CD4-positive, alpha-beta T cell treated with Interleukin-21 for 1 hour (primary cell): ENCODE measurements around the gene NOXO1.
"Not testable (repeated sequence)": the region's sequence is repeated elsewhere in the genome, so short reads cannot be mapped to it uniquely, and the experiment has no call there.

Experiments used
- DNase-seq: peaks from one replicate; pipeline ENCODE4 v3.0.0-alpha.2; 2020

Gene NOXO1

GRCh38 chr16:1981398-1981836 lies at the start of gene NOXO1:
Gene NOXO1, minus strand, starts transcription at chr16:1981469. Its CDS starts 290 bp downstream, at chr16:1981179.
- DNase-seq: no peak

- no peak for DNase-seq
Observed at GRCh38 chr16:2030036-2030435, 48.8 kb upstream of the NOXO1 start.

GRCh38 chr16:2029350-2029749 lies 48.1 kb upstream of the NOXO1 start:
- DNase-seq: no peak

- DNase-seq: no peak
Observed at GRCh38 chr16:2028620-2029220, 47.5 kb upstream of the NOXO1 start.

GRCh38 chr16:2028146-2028545 lies 46.9 kb upstream of the NOXO1 start:
- DNase-seq: no peak

GRCh38 chr16:2027024-2028010 lies 46.0 kb upstream of the NOXO1 start:
- DNase-seq: peak; percentile 29

GRCh38 chr16:2026461-2027023 lies 45.3 kb upstream of the NOXO1 start, which contains the start of gene NHERF2:
Gene NHERF2, plus strand, starts transcription at chr16:2026902. Its CDS starts 104 bp downstream, at chr16:2027006.
- DNase-seq: peak; percentile 32

- no peak for DNase-seq
Observed at GRCh38 chr16:2025878-2026460, 44.7 kb upstream of the NOXO1 start.

GRCh38 chr16:2025251-2025650 lies 44.0 kb upstream of the NOXO1 start:
- no peak for DNase-seq

GRCh38 chr16:2024032-2024420 lies 42.8 kb upstream of the NOXO1 start:
- no peak for DNase-seq

- peak; percentile 95 for DNase-seq
Observed at GRCh38 chr16:2023092-2024031, 42.1 kb upstream of the NOXO1 start.

GRCh38 chr16:2022723-2023091 lies 41.4 kb upstream of the NOXO1 start:
- DNase-seq: no peak

- no peak for DNase-seq
Observed at GRCh38 chr16:2019921-2020831, 38.9 kb upstream of the NOXO1 start.

- peak; percentile 23 for DNase-seq
Observed at GRCh38 chr16:2019518-2019920, 38.2 kb upstream of the NOXO1 start, which contains the start of gene NPW. Gene NPW, plus strand, starts transcription at chr16:2019785.

- DNase-seq: peak; percentile 17
Observed at GRCh38 chr16:2016407-2016922, 35.2 kb upstream of the NOXO1 start.

GRCh38 chr16:2015947-2016208 lies 34.6 kb upstream of the NOXO1 start:
- DNase-seq: no peak

GRCh38 chr16:2015117-2015946 lies 34.1 kb upstream of the NOXO1 start:
- no peak for DNase-seq

- no peak for DNase-seq
Observed at GRCh38 chr16:2013527-2013926, 32.3 kb upstream of the NOXO1 start.

- DNase-seq: not testable (repeated sequence)
Observed at GRCh38 chr16:2011726-2012125, 30.5 kb upstream of the NOXO1 start.
